Activated CD8-positive, alpha-beta memory T cell treated with anti-CD3 and anti-CD28 coated beads for 1 hour (primary cell): ENCODE measurements around the gene VPS16.
"Not testable (repeated sequence)": the region's sequence is repeated elsewhere in the genome, so short reads cannot be mapped to it uniquely, and the experiment has no call there.

ENCODE experiments used
- DNase-seq, 2 donors: peaks; one replicate each; pipeline ENCODE4 v3.0.0-alpha.2; 2020; ENCODE audit warnings: low read depth in 1 of 2; ENCODE audit errors: extremely low read depth in 1 of 2

Gene VPS16

DNA sequence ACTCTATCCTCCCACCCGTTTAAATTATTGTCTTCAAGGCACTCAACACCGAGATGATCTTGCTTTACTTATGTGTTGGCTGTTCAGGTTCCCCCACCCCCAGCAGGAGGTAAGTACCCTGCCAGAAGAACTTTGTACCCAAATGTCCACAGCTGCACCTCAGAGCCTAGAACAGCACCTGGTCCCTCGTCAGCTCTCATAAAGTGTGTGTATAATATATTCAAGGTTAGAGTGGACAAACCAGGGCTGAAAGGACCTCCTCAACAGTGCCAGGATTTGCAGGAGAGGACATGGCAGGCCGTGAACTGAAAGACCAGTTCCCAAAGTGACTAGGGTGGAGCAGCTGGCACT, 34.2 kb upstream of the VPS16 start:
- DNase-seq, result no peak

DNA sequence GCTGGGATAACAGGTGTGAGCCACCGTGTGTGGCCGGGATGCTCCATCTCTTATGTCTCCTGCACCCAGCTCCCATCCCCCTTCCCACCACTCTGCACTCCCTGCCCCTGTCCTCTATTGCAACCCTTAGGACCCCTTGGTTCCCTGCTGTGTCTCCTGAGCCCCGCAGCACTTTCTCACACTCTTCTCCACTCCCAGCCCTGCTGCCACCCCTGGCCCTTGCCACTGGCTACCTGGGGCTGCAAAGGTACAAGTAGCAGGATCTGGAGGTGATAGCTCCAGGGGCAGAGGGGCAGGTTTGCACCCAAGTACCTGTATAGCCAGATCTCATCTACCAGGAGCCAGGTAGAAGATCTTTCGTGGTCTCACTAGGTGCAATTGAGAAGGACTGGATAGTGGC, 33.5 kb upstream of the VPS16 start:
- no peak for DNase-seq

DNA sequence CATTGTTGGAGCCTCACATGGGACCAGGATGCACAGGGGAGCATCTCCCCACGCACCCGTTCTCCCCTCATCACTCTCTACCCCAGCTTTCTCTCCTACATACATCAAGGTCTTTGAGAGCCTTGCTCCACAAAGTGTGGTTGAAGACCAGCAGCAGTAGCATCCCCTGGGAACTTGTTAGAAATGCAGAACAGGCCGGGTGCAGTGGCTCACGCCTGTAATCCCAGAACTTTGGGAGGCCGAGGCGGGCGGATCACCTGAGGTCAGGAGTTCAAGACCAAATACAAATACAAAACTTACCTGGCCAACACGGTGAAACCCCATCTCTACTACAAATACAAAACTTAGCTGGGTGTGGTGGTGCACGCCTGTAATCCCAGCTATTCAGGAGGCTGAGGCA, 32.6 kb upstream of the VPS16 start:
- not testable (repeated sequence) for DNase-seq

DNA sequence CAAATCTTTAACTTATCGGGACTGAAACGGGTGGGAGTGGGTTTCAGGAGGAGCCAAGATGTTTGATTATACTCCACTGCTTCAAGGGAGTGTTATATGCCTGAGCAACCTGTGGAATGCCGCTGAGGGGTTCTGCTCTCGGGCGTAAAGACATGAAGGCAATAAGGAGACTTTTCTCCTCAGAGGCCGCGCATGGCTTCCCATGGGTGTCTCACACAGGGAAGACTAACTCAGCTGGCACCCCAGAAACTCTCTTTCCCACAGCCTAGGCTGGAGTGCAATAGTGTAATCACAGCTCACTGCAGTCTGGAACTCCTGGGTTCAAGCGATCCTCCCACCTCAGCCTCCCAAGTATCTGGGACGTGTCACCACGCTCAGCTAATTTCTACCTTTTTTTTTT, 30.9 kb upstream of the VPS16 start:
- DNase-seq, result no peak

DNA sequence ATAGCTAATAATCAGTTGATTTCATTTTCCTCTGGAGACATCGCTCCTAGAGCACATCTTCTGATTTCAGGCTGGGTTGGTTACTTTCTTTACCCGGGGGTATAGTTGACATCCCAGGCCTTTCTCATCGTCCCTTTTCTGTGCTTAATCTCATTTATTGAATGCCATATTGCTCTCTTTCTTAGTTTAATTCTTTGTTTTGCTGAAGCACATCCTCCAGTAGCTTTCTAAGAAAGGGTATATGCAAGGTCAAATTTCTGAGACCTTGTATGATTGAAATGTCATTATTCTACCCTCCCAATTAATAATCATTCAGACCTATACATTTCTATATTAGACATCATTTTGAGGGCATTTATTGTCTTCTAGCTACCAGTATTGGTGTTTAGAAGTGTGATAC, 28.4 kb upstream of the VPS16 start:
- DNase-seq, result no peak

DNA sequence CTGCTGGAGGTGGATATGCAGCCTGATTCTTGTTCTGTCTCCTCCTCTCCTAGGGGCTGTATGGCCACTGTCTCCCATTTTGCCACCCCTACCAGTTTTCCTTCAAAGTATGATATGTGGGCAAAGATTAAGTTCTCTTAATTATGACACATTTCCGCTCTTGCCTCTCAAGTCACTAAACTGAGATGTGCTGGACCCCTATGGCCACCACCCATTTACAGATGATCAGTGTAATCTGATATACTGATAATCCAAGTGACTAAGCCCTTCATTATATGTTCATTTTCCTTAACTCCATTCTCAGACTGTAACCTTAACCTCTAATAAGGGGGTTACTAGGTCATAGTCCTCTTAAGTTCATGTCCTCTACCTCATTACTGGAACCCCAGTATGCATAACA, 26.5 kb upstream of the VPS16 start:
- no peak for DNase-seq

DNA sequence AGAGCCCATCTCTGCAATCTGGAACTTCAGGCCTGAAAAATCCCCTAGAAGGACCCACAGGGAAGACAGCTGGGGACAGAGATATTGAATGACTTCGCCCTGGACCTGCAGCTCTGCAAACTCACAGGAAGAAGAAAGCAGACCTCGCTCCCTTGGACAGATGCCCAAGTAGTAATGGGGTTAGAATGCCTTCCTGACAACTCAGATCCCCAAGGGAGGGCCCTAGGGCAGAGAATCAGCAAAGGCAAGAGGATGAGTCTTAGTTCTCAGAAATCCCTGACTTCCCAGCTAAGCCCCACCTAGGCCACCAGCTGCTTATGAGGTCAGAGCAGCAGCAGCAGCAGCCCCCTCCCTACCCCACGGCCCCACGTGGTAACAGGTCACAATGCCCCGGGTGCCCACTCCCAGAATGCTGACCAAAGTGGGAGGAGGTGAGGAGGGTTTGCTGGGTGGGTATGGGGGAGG, 25.9 kb upstream of the VPS16 start, which contains the start of gene C20orf141:
Gene C20orf141 (plus strand): TSS at position 401 of the 465 bp plus-strand sequence. CDS start 198 bp downstream, outside the sequence.
- DNase-seq, result no peak

DNA sequence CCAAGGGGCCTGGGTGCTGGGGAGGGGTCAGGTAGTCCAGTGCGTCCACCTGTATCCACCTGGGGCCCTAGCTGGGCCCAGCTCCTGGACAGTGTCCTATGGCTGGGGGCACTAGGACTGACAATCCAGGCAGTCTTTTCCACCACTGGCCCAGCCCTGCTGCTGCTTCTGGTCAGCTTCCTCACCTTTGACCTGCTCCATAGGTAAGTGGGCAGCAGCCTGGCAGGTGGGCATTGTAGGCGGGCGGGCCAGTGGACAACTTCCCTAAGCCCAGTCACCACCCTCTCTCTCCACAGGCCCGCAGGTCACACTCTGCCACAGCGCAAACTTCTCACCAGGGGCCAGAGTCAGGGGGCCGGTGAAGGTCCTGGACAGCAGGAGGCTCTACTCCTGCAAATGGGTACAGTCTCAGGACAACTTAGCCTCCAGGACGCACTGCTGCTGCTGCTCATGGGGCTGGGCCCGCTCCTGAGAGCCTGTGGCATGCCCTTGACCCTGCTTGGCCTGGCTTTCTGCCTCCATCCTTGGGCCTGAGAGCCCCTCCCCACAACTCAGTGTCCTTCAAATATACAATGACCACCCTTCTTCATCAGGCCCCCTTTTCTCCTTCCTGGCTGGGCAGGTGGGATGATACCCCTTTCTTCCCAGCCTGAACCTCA, 25.2 kb upstream of the VPS16 start:
- DNase-seq, result no peak

DNA sequence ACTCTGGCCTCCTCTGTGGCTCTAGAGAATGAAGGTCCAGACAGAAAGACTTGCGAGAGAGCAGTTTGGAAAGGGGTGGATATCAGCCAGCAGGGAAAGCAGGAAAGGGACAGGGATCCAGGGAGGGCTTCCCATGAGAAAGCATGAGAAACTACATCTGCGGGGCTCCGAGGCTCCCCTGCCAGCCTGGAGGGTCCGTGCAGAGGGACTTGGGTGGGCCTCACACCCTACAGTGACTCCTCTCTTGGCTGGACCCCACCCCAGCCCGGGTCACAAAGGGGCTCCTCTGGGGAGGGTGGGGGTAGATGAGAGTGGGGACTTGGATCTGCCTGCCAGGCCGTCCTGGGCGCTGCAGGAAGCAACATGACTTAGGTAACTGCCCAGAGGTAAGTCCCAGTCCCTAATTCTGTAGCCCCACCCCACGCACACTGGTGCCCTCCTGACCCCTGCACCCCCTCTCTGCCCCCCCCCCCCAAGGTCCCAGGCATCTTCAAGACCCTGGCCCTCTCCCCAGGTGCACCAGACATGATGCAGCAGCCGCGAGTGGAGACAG, 24.4 kb upstream of the VPS16 start, which contains the start of gene TMEM239:
Gene TMEM239 (plus strand): TSS at position 335 of the 553 bp plus-strand sequence. CDS start 191 bp downstream, at position 526.
- DNase-seq, result no peak

DNA sequence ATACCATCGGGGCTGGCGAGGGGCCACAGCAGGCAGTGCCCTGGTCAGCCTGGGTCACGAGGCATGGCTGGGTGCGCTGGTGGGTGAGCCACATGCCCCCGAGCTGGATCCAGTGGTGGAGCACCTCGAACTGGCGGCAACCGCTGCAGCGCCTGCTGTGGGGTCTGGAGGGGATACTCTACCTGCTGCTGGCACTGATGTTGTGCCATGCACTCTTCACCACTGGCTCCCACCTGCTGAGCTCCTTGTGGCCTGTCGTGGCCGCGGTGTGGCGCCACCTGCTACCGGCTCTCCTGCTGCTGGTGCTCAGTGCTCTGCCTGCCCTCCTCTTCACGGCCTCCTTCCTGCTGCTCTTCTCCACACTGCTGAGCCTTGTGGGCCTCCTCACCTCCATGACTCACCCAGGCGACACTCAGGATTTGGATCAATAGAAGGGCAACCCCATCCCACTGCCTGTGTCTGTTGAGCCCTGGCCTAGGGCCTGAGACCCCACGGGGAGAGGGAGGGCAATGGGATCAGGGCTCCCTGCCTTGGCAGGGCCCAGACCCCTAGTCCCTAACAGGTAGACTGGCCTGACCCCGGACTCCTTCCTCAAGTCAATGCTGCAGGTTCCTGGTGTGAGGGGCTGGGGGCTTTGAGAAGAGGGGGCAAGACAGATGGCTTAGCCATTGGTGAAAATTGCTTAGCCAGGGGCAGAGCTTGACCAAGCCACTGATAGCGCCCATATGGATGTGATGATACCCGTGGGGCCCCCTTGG, 23.8 kb upstream of the VPS16 start:
- no peak for DNase-seq

DNA sequence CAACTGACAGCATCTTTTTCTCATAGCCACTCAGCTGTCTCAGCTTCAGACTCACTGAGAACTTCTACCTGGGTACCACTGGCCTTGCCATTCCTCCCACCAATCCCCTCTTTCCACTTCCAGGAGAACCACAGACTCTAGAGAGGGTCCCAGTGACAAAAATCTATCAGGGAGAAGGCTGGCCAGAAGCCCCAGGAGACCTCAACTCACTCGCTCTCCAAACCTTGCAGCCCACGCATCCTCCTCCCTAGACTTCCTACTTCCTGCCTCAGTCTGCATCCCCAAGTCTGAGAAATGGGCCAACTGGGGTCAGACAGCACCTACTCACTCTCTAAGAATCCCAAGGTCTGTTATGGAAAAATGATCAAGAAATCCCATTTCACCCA, 23.2 kb upstream of the VPS16 start:
- DNase-seq, result no peak

DNA sequence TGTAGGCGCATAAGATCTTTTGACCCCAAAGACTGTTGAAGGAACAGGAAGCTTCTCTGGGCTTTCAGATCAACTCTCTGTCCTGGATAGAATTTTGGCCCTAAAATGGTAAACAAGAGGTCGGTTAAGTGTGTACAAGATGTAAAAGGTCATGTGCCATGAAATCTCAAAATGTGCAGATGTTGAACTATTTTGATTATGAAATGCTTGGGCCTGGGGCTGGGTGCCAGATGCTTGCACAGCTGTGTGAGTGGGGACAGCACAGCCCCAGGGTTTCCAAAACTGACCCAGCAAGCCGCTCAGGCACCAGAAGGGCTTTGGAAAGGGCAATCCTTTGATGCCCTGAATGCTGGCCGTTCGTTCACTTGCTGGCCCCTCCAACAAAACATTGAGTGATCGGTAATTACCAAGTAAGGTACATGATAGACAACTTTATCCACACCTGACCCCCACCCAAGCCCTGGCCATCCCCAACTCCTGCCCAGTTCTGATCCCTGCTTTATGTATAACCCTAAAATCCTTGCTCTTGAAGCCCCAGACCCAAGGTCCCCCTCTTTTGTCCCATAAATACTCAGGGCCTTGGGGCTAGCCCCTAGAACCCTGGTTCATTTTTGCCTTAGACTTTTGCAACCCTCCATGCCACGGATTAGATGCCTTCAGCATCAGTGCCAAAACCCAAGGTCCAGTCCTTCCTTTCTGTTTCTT, 22.5 kb upstream of the VPS16 start:
- DNase-seq, result no peak

DNA sequence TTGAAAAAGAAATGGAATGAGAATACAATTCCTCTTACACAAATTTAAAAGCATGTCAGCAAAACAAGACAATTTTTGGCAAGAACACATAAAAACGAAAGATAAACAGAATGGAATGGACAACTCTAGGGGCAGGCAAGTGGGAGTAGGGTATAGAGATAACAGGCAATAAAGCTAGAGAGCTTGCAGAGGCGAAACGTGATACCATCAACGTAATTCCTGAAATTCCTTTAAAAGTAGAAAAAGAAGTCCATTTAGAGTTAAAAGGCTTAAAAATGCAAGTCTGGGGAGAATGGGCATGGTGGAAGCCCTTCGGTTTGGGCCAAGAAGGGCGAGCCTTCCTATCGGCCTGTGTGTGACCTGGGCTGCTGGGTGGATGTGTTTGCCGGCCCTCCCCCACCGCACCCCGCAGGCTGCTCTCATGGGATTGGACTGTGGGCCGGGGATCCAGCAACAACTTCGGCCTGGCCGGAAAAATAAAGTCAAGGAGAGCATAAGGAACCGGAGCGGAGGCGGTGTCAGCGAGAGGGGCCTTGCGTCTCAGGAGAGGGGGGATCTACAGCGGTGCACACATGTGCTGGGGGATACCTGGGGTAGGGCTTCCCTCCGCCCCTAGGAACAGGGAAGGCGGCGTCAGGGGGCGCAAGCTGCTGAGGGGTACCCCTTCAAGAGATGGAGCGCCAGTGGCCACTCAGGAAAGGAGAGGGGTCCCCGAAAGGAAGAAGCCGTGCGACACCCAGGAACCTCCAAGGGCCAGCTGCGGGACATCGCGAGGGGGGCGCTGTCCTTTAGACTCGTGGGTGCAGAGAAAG, 20.3 kb upstream of the VPS16 start:
- no peak for DNase-seq

DNA sequence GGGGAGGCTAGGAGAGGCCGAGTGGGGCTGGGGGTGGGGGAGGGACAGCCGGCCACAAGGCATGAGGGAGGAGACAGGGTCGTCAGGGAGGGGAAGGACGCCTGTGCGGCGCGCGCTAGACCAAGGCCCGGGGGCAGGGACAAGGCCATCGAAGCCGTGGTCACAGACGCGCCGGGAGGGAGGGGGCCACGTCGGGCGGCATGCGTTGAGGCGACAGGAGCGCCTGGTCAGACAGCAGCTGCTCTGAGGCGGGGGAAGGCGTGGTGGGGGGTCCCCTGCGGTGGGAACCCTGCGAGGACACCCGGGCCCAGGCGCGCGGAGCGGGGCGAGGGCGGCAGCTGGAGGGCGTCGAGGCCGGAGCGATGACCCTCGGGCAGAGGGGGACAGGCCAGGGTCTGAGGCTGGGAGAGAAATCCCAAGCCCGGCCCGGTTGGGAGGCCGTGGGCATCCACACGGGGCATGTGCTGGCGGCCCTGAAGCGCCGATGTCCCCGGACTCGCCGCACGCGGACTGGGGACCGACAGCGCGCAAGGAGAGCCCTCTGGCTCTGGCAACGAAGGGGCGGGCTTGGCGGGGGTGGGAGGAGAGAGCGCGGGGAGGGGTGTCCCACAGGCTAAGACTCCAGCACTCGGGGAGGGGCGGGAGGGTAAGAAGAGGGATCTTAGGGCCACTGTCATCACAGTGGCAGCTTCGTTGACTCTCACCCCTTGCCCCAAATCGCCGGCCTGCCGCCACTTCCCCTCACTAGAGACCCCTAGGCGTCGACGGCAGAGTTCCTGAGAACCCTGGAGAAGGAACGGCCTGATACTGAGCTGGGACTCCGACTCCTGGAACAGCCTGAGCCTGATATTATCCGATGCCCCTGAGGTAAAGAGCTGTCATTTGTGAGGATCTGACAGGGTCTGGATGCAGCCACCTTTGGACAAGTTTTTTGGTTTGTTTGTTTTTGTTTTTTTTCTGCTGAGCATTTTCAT, 19.4 kb upstream of the VPS16 start:
- DNase-seq, result no peak

DNA sequence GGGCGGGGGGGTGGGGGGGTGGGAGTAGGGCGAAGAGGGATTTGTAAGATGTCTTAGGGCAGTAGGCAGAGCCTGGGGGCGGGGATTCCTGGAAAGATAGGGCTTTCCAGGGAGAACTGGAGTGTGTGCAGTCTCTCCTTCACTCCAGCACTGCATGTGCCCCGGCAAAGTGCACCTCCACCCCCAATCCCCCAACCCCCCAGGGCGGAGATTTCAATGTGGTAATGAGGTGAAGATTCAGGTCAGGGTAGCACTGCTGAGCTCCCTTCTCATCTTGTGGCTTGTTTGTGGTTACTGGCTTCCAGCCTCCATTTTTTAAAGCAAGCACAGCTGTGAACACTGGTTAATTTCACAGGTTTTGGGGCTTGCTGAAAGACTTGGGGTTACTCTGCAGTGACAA, 18.5 kb upstream of the VPS16 start:
- DNase-seq, result no peak

DNA sequence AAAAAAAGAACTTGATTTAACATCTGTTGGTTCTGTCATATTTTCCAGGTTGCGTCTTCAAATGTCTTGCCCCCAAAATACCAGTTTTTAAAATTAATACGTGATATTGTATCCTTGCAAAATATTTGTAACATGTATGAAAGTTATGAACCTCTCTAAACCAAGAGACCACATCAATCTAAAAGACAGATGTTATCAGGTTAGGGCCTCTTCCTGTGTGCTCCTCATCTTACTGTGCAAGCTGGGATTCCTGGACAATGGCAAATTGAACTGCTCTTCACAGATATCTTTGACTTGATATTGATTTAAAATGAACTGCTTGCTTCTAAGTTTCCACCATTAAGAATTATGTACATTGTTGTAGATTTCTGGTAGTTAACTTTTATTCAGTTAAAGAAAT, 14.8 kb upstream of the VPS16 start:
- DNase-seq, result no peak

DNA sequence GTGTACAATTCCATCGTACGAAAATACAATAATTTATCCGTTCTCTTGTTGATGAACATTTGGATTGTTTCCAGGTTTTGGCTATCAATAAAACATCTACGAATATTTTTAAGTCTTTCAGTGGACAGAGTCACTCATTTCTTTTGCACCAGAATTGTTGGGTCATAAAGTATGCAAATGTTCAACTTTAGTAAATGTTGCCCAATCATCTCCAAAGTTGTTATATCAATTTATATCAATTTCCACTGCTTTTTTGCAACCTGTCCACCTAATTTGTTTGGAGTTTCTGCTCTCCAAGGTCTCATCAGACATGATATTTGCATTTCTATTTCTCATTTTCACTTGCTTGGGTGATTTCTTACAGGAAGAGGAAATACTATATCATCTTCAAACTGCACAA, 13.9 kb upstream of the VPS16 start:
- no peak for DNase-seq

DNA sequence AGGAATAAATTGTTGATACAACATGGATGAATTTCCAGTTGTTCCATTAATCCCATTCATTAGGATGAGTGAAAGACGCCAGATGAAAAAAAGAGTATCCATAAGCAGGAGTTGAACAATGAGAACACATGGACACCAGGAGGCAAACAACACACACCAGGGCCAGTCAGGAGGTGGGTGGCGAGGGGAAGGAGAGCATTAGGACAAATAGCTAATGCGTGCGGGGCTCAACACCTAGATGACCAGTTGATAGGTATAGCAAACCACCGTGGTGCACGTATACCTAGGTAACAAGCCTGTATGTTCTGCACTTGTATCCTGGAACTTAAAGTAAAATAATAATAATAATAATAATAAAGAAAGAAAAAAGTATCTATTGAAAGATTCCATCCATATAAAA, 11.2 kb upstream of the VPS16 start:
- no peak for DNase-seq

DNA sequence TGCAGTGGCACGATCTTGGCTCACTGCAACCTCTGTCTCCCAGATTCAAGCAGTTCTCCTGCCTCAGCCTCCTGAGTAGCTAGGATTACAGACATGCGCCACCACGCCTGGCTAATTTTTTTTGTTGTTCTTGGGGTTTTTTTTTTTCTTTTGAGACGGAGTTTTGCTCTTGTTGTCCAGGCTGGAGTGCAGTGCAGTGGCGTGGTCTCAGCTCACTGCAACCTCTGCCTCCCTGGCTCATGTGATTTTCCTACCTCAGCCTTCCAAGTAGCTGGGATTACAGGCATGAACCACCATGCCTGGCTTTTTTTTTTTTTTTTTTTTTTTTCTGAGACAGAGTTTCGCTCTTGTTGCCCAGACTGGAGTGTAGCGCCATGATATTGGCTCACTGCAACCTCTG, 9.3 kb upstream of the VPS16 start:
- DNase-seq, result not testable (repeated sequence)

DNA sequence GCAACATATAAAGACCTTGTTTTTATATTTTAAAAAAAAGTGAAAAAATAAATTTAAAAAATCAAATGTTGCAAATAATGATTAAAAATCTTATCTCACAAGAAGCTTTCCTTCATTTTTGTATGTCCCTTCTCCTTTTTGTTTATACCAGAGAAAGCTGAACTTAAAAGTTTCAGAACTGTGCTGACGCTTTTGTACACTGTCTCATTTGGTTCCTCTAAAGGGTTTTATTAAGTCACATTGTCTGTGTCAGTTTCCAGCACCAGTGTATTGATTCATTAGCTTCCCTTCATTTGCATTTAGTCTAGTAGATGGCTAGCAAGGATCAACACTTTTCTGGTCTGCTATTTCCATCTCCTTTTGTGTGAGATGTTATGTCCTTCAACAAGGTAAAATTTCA, 6.8 kb upstream of the VPS16 start:
- no peak for DNase-seq
